Ishikawa (cell line): ENCODE measurements around the gene ATRNL1.

Source experiments
- CREB1 ChIP-seq: IDR thresholded peaks from 2 replicates; pipeline ENCODE4 v1.6.1; 2012; ENCODE audit warnings: low read depth
- RAD21 ChIP-seq: IDR thresholded peaks from 2 replicates; pipeline ENCODE4 v1.6.1; 2012; ENCODE audit warnings: low read depth
- TCF12 ChIP-seq: IDR thresholded peaks from 2 replicates; pipeline ENCODE4 v1.6.1; 2012; ENCODE audit warnings: low read depth
- TF ChIP-seq, protein P1 (sequence below): IDR thresholded peaks from 2 replicates; pipeline ENCODE4 v1.6.1; 2012
- TF ChIP-seq, protein P2 (sequence below): IDR thresholded peaks from 2 replicates; pipeline ENCODE4 v1.6.1; 2012; ENCODE audit warnings: low read depth, mild to moderate bottlenecking

DNA sequence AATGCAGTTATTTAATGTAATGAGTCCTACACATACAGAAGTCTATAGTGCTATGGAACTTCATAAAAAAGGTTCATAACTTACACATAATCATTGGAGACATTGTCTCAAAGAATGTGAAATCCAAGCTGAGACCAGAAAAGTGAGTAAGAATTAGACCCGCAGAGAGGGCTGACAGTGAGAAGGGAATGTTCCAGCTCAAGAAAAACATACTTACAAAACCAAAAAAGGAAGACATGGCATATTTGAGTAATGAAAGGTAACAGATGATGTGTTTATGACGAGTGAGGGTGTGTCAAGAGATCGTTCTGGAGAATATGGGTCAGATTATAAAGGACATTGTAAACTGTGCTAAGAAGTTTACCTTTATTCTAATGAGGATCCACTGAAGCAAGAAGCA lies 566.5 kb downstream of the ATRNL1 start:
- TF ChIP-seq TCF12 (no peak), RAD21 (no peak), CREB1 (no peak)
- TF ChIP-seq, protein P1, sequence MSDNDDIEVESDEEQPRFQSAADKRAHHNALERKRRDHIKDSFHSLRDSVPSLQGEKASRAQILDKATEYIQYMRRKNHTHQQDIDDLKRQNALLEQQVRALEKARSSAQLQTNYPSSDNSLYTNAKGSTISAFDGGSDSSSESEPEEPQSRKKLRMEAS = no peak
- TF ChIP-seq, protein P2, sequence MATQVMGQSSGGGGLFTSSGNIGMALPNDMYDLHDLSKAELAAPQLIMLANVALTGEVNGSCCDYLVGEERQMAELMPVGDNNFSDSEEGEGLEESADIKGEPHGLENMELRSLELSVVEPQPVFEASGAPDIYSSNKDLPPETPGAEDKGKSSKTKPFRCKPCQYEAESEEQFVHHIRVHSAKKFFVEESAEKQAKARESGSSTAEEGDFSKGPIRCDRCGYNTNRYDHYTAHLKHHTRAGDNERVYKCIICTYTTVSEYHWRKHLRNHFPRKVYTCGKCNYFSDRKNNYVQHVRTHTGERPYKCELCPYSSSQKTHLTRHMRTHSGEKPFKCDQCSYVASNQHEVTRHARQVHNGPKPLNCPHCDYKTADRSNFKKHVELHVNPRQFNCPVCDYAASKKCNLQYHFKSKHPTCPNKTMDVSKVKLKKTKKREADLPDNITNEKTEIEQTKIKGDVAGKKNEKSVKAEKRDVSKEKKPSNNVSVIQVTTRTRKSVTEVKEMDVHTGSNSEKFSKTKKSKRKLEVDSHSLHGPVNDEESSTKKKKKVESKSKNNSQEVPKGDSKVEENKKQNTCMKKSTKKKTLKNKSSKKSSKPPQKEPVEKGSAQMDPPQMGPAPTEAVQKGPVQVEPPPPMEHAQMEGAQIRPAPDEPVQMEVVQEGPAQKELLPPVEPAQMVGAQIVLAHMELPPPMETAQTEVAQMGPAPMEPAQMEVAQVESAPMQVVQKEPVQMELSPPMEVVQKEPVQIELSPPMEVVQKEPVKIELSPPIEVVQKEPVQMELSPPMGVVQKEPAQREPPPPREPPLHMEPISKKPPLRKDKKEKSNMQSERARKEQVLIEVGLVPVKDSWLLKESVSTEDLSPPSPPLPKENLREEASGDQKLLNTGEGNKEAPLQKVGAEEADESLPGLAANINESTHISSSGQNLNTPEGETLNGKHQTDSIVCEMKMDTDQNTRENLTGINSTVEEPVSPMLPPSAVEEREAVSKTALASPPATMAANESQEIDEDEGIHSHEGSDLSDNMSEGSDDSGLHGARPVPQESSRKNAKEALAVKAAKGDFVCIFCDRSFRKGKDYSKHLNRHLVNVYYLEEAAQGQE = no peak
